GM12892 (cell line): ENCODE measurements around the gene TCP11.

Experiments
- POLR2A ChIP-seq: IDR thresholded peaks from 2 replicates; pipeline ENCODE4 v1.6.1; 2011; ENCODE audit warnings: low read depth, low read length, control low read depth
- POLR2AphosphoS5 ChIP-seq: IDR thresholded peaks from 2 replicates; pipeline ENCODE4 v1.6.1; 2011; ENCODE audit warnings: low read depth, low read length, control low read depth

- TF ChIP-seq POLR2A: no peak
- TF ChIP-seq POLR2AphosphoS5: no peak
Measured at GRCh38 chr6:35140639-35141006, 516 bp downstream of the TCP11 start.
